HG03097 (cell line): ENCODE measurements around the gene FXYD5.

Source experiments
- ATAC-seq: cut with Tn5 transposase; IDR thresholded peaks from one replicate; pipeline ENCODE4 v1.9.1; 2021; ENCODE audit not compliant: unreplicated experiment, low FRiP score

FXYD5 gene

DNA sequence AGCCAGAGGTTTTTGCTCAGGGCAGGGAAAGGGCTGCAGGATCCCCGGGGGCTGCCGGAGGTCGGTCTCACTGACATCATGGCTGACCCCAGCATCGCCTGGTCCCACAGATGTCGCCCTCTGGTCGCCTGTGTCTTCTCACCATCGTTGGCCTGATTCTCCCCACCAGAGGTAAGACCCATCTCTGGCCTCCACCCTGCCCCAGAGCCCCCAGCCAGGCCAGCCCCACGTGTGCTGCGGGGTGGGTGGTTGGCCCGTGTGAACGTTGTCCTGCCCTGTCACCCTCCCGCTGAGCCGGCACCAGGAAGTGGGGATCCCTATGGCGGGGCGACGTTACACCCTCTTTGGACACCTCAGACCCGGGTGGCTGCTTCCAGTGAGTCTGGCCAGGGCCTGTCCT lies 906 bp downstream of the FXYD5 start:
- ATAC-seq = no peak

DNA sequence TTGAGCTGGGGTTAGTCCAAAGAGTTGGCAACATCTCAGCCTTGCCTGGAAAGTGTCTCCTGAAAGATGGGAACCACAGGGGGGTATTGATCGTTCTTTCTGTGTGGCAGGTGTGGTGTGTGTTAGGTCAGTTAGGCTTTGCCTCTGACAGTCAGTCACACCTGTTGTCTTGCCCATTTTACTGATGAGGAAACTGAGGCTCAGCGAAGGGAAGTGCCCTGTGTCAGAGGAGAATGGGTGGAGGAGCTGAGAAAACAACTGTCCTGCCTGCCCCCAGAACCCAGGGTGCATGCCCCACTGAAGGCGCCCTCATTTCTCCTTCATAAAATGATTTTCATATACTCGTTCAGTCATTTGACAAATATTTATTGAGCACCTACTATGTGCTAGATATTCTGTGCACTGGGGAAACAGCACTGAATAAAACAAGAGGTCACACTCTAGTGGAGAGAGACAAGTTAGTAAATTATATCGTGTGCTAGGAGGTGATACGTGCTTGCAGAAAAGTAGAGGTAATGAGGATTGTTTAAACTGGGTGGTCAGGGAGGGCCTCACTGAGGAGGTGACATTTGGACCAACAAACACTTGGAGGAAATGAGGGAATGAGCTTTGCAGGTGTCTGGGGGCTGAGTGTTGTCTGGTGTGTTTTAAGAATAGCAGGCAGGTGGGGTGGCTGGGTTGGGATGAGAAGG lies 1.6 kb downstream of the FXYD5 start:
- no peak for ATAC-seq

DNA sequence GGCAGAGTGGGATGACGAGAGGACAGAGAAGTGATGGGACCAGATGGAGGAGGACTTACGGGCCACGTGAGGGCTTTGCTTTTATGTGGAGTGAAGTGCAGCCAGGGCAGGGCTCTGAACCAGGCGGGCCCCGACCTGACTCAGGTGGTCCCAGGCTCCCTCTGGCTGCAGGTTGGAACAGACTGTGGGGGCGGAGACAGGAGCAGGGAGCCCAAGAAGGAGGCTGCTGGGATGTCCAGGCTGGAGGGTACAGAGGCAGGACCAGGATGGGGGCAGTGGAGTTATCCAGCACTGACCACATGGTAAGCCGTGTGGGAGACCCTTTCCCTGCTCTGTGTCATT lies 2.1 kb downstream of the FXYD5 start:
- ATAC-seq = no peak

DNA sequence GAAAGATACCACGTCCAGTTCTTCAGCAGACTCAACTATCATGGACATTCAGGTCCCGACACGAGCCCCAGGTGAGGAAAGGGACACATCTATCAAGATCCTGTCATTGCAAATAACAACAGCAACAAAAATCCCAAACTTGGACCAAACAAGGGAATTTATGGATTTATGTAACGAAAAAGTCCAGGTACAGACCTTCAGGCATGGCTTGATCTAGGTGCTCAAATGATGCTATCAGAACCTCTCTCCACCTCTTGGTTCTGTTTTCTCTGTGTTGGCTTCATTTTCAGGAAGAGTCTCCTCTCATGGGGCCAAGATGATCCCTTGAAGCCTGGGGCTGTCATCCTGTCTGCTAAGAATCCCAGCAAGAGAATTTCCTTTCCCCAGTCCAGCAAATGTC lies 2.9 kb downstream of the FXYD5 start:
- no peak for ATAC-seq

DNA sequence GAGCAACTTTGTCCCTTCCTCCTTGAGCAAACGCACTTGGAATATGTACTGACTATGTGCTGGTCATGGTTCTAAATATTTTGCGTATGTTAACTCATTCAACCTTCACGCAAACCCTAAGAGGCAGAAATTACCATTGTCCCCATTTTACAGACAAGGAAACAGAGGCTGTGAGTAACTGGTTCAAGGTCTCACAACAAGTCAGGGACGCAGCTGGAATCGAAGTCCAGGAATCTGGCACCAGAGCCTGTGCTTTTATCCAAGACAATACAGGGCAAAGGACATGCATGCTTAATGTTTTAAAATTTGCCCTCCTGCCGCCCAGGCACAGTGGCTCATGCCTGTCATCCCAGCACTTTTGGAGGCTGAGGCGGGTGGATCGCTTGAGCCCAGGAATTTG lies 5.1 kb downstream of the FXYD5 start:
- no peak for ATAC-seq

DNA sequence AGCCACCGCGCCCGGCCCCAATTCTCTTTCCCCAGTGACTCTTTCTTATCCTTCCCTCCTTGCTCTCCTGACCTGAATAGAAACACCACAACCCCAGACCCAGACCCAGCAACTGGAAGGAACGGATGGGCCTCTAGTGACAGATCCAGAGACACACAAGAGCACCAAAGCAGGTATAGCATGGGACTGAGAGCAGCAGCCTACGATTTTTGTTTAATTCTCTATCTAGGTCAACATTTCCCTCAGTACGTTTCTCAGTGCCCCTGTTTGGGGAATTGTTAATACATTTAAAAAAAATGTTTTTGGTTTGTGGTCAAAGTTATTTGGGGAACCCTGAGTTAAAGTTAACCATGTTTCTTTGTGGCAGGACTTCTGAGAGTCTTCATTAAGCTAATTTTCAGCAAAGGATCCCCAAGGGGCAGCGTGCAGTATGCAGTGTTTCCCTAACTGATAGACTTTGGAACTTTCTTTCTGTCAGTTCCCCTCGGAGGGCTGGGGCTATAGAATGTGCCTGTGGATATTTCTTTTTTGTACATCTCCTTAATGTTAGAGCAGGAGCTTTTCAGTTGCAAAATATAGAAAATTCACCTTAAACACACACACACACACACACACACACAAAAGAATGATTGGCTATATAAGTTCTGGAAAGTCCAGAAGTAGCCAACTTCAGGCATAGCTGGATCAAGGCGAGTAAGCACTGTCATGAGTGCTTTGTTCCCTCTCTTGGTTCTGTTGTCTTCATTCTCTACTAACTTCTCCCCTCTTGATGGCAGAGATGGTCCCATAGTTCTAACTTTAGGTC lies 6.3 kb downstream of the FXYD5 start:
- no peak for ATAC-seq

DNA sequence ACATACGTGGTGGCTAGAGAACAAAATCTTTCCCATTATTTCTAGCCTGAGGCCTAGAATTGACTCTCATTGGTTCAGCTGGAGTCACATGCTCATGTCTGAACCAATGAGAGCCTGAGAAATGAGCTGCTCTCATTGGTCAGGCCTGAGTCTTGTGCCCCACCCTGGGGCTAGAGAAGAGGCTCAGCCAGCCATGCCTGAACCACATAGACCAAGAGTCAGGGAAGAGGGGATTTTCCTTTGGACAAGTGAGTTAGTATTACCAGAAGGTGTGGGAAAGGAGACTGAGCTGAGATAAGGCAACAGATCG lies 6.9 kb downstream of the FXYD5 start:
- no peak for ATAC-seq

DNA sequence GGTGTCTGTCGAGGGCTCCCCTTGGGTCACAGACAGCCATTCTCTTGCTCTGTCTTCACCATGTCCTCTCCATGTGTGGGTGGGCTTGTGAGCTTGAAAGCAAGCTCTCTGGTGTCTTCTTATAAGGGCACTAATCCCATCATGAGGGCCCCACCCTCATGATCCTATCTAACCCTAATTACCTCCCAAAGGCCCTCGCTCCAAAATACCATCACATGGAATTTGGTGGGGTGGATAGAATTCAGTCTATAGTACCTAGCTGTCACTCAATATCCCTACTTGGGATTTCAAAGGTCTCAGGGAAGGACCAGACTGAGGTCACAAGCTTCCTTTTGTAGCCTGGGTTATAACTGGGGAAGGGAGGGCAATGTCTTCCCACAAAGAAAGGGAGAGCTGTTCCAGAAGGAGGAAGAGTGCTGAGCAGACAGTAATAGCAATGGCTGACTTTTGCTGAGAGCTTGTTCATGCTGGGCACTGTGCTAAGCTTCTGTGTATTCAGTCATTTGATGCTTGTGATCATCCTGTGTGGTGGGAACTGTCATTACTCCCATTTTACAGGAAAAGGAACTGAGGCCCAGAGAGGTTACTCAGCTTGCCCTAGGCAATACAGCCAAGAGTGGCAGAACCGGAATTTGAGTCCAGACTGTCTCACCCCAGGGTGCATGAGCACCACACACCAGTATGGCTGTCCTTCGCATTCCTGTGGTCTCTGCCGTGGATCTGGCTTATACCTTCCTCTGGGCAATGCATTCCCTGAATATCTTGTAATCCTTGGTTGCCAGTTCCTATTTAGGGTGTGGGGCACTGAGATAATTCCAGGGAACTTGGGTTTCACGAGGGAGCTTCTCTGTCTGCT lies 8.2 kb downstream of the FXYD5 start:
- no peak for ATAC-seq

DNA sequence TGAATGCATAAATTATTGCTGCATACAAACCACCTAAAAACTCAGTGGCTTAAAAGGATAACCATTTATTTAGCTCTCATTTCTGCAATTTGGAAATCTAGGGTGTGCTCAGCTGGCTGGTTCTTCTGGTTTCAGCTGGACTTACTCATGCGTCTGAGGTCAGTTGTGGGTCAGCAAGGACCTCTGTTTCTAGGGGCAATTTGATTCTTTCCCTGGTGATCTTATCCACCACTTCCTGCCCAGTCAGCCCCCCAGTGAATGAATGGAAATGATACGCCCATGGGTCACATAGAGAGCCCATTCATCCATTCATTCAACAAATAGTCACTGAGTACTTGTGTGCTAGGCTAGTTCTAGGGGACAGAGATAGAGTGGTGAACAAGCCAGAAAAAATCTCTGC lies 9.9 kb downstream of the FXYD5 start:
- no peak for ATAC-seq

DNA sequence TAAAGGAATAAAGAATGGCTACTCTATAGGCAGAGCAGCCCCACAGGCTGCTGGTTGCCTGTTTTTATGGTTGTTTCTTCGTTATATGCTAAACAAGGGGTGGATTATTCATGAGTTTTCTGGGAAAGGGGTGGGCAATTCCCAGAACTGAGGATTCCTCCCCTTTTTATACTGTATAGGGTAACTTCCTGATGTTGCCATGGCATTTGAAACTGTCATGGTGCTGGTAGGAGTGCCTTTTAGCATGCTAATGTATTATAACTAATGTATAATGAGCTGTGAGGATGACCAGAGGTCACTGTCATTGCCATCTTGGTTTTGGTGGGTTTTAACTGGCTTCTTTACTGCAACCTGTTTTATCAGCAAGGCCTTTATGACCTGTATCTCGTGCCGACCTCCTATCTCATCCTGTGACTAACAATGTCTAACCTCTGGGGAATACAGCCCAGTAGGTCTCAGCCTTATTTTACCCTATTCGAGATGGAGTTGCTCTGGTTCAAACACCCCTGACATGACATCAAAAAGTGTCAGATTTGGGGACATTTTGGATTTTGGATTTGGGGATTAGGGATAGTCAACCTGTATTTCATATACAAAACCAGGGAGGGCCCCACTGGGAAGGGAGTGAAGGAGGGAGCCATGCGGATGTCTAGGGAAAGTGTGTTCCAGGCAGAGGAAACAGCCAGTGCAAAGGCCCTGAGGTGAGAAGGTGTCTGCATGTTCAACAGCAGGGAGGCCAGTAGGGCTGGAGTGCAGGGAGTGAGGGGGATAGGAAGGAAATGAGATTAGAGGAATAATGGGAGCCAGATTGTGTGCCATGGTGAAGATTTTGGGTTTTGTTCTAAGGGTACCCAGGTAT lies 10.9 kb downstream of the FXYD5 start:
- no peak for ATAC-seq

DNA sequence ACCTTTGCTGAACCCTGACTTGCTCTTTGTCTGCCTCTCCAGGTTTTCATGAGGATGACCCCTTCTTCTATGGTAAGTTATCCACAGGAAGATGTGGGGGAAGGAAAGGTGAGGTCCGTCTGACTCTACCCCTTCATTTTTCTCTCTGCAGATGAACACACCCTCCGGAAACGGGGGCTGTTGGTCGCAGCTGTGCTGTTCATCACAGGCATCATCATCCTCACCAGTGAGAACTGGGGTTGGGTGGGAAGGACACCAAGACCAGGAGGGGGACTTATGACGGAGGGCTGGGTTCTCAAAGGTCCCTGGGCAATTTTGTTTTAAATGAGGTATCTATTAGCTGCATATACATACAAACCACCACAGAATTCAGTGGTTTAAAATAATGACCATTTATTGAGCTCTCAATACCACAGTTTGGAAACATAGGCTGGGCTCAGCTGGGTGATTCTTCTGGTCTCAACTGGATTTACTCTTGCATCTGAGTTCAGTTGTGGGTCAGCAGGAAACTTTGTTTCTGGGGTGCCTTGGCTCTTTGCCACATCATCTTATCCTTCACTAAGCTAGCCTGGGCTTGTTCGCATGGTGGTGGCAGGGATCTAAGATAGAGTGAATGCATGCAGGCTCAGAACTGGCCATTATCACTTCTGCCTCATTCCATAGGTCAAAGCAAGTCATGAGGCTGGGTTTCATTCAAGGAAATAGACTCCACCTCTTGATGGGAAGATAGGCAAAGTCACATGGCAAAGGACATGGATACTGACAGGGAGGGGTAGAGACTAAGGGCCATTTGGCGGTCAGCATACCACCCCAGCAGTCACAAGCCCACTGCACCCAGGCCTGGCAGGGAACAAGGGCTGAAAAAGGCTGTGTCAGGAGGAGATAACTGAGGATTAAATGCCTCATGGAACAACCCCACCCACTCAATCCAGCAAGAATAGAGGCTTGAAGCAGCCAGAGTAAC lies 11.8 kb downstream of the FXYD5 start:
- ATAC-seq = no peak

DNA sequence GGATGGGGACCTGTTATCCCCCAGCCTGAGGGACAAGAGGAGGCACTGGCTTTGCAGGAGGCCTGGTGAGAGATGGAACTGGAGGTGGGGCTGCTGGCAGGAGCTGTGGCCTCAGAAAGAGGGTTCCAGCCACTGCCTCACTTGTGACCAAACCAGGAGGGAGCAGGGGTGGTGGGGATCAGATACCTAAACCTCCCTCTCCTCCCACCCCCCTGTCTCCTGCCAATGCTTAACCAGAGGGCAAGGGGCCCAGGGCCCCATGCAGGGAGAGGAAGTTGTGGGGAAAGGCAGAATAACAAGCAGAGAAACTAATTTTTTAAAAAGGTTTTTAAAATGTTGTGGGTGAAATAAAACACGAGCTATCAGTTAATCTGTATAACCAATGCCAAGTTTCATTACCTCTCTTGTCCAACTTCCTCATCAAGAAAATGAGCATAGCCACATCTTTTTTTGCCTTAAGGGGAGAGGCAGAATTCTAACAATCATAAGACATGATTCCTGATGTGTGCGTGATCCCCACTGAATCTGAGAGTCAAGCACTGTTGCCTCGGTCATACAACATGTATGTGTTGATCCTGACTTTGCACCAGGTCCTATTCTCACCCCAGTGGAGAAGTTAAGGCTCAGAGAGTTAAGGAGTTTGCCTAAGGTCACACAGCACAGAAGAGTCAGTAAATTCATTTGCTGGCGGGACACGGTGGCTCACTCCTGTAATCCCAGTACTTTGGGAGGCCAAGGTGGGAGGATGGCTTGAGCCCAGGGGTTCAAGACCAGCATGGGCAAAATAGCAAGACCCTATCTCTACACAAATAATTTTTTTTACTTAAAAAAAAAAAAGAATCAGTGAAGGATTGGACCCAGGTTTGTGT lies 12.9 kb downstream of the FXYD5 start:
- ATAC-seq = no peak

DNA sequence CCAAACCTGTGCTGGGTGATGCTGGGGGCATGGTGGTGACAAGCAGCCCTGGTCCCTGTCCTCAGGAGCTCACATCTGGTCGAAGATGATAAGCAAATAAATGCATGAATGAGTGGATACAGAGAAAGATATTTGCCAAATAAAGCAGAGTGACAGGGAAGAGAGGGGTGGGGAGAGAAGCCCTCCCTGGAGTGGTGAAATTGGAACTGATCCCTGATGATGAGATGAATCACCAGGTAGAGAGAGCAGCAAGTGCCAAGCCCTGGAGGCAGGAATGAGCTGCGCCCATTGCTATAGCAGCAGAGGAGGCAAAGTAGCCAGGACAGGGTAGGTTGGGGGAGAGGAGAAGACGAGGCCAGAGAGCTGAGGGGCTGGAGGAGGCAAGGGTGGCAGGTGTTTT lies 13.7 kb downstream of the FXYD5 start:
- no peak for ATAC-seq

DNA sequence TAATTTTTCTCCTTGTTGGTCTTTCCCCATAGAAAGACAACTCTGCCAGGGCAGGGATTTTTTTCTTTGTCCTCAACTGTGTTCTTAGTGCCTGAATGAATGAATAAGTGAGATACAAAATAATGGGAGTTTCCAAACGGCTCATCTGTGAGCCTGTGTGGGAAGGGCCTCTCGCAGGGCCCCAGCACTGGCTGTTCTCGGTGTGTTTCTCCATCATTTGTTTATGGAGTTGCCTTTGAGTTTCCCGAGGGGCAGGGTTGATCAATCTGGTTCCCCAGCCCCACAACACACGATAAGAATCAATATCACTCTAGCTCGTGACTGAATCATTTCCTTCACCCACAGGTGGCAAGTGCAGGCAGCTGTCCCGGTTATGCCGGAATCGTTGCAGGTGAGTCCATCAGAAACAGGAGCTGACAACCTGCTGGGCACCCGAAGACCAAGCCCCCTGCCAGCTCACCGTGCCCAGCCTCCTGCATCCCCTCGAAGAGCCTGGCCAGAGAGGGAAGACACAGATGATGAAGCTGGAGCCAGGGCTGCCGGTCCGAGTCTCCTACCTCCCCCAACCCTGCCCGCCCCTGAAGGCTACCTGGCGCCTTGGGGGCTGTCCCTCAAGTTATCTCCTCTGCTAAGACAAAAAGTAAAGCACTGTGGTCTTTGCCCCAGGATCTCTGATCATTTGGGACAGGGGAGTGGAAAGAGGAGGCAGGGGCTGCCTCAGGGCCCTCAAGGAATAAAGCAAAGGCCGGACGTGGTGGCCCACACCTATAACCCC lies 14.9 kb downstream of the FXYD5 start:
- ATAC-seq = no peak

DNA sequence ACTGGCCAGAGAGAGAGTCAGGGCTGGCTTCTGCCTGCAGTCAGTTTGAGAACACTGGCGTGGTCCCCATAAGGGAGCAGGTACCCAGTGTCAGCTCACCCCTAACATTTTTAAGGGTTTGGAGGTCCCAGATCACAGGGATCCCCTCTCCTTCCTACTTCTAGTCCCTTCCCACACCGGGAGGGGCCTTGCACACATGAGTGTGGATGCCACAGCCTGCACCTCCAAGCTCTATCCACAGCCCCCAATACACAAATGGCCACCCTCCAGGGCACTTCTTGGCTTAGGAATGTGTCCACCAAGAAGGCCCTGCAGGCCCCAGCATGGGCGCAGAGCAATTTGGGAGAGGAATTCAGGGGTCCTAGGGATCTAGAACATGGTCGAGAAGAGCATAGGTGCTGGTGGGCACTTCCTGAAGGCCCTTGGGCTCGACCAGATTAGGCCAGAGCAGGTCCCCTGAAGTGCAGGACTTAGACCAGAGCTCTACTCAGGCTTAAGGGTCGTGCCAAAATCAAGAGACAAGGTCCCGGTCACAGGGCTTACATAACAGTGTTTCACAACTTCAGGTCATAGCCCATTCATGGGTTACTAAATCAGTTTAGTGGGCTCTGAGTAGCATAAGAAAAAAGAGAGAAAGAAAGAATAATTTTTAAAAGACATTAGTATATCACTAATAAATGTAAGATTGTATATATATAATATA lies 16.0 kb downstream of the FXYD5 start:
- no peak for ATAC-seq

DNA sequence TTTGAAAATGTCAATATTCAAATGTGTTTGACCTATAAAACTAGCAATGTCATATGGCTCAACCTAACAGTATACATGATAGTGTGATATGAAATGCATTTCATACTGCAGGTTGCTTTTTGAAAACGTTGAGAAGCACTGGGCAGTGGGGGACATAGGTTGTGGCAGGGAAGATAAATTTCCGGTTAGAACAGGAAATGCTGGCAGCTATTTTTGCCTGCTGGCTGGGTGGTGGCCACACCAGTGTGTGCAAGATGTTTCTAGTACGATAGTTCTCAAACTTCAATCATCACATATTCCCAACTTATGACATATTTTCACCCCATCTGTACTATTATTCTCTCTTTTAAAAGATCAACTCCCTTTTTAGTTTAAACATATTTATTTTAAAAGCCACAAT lies 17.2 kb downstream of the FXYD5 start:
- no peak for ATAC-seq

DNA sequence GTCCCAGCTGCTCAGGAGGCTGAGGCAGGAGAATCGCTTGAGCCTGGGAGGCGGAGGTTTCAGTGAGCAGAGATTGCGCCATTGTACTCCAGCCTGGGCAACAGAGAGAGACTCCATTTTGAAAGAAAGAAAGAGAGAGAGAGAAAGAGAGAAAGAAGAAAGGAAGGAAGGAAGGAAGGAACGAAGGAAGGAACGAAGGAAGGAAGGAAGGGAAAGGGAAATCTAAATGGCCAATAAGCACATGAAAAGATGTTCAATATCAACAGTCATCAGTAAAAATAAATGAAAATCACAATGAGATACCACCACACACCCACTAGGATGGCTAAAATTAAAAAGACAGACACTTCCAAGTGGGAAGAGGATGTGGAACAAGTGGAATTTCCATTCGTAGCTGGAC lies 19.7 kb downstream of the FXYD5 start:
- ATAC-seq = no peak
